SKM-1 (cell line): Measurements from ENCODE around the gene DEDD.
A peak's percentile ranks its signal among the peaks of the same experiment; 100 is the strongest.

ENCODE experiments used
- DNase-seq: peaks from one replicate; lab custom pipeline; 2025; ENCODE audit not compliant: unreplicated experiment; lab: John Stamatoyannopoulos, UW

The DEDD gene

DNA sequence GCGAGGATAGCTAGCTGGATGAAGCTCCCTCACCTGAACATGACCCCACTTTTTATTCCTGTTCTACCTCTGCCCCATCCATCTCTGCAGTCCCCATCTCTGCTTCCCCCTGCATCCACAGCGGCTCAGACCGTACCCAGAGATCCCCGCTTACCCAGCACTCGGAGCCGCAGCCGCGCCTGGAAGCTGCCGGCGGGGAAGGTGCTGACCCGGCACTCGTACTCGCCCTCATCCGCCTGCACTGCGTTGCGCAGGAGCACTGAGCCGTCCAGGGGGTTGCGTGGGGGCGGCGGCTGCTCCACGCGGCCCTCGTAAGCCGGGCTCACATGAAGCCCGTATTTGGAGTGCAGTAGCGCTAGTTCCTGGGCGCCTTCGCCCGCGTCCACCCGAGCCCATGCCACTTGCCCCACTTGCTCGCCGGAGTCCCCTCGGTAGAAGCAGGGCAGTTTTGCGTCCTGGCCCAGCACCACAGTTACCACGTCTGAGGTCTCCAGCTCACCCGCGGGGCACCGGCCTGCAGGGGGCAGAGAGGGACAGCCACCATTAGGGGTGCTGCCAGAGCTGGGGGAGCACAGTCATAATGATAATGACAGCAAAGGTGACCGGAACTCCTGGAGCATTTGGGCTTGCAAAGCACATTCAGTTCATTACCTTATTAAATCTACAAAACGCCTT lies 52.9 kb downstream of the DEDD start:
- DNase-seq, result no peak

DNA sequence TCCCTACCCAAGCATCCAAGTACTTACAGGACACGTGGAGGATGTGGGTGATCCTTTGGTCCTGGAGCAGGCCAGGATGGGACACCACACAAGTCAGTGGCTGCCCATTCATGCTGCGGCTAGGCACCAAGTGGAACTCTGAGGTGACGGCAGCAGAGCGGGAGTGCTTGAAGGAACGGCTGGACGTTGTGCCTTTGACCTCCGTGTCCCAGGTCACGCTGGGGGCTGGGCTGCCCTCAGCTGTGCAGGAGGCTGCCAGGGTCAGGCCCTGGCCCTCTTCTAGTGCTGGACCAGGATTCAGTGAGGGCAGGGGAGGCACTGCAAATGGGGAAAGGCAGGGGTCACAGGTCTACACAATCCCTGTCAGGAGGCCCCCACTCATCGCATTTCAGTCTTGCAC lies 55.0 kb downstream of the DEDD start:
- no peak for DNase-seq

DNA sequence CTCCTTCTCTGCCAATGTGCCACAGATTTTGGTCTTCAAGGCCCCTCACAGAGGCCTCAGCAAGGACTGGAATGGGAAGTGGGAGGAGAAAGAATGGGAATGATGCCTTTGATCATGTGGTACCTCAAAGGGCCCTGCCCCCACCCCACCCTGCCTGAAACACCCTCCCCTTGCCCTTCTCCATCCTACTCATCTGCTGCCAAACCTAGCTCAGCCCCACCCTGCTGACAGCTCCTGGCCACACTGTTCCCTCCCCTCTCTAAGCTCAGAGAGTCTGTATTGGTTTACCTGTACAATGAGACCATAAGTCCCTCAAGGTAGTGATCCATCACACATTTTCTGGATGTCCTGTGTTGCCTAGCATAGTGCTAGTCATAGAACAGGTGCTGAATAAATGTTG lies 56.1 kb downstream of the DEDD start:
- no peak for DNase-seq

DNA sequence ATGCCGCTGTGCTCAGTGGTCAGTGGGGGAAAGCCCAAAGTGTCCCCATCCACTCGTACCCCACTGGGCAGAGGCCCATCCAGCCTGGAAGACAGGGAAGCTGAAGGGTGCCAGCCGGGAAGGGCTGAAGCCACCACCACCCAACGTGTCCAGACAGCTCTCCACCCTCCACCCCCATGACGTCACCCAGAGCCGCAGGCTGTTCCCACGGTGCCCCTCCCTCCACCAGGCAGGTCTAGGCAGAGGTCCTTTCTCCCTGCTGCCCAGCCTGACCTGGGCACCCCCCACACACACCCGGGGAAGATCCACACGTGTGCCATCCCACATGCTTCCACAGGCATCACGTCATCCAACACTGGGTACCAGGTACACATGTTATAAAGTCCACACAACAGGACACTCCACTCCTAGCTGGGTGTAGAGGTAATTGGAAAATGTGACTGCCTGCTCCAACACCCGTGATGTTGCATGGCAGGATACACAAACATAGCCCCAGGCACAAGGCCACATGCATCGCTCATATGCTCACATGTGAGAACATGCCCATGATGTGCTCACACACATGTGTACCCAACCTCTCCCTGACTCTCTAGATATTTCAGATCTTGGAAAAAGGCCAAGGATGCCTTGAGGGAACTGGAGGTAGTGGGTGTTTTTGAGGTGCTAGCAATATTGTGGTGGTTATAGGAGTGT lies 57.6 kb downstream of the DEDD start:
- DNase-seq, result no peak

DNA sequence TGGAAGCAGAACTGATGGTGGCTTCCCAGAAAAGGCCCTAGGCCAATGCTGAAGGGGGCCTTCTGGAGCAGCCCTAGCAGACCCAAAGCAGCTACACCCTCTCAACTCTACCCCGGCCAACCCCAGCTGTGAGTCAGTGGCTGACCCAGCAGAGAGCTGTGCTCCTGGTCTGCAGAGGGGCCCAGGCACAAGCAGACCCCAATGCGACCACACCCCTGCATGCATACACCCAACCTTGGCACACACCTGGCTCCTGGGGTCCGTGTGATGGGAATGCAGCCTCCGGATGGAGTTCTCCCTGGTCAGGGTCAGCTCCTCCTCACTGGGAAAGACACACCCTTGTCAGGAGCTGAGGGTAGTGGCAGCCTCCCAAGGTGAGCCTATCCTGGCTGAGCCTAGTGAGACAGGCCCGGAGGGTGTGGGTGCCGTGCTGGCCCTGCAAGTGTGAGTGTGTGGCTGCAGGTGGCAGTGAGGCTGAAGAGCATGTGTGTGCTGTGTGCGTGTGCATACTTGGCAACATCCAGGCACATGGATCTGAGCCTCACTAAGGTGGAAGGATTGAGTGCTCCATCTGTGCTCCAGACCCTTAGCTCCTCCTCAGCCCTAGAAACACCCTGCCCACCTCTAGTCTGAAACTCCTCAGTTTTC lies 58.9 kb downstream of the DEDD start:
- DNase-seq, result no peak

DNA sequence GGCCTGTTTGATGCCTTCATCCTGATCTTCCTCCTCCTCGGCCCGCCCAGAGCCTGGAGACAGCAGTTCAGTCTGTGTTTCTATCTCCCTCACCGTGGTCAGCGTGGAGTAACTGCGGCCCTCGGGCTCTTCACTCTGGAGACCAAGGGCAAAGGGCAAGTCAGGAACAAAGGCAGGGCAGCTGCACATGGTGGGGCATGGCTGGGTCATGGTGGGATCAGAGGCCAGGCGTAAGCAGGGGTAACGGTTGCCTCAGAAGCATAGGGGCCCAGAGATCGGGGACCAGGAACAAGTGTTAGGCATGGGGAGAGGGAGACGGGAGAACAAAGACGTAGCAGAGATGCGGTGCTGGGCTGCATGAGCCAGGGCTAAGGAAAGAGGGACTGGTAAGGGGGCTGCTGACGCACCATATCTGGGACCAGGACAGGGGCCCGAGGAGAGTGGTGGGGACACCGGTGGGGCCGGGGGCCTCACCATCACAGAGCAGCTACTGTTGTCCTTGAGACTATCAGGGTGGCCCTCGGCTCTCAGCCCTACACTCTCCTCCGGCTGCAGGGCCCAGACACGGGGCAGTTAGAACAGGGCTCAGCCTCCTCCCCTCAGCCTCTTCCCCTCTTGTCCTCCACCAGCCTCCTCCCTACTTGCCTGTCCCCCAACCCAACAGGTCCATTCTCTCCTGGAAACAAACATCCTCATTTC lies 59.6 kb downstream of the DEDD start:
- DNase-seq, result no peak

DNA sequence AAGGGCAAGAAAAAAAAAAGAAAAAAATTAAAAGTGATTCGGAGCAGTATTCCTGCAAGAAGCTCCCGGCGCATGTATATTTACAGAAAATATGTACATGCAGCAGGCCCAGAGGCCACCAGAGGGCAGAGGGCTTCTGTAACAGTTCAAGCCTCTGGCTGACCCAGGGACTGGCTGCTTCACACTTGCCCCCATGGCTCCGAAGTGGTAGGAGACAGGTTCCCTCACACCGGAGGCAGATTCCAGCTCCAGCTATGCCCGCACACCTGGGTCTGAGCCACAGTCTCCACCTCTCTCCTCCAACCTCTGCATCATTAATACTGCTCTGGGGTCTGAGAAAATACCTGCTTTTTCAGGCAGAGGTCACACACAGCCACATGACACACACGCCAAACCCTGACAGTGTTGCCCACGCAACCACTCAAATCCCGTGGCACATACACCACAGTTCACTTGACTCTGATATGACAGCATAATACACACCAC lies 60.5 kb downstream of the DEDD start:
- peak; percentile 60 for DNase-seq
